Thyroid gland (tissue), 4 donors: ENCODE results near the gene COPS7A. TPM values are rescaled to one million over a fixed set of nuclear protein-coding genes. Genes with fewer than 3 reads are reported as not detected.

ENCODE experiments used
- DNase-seq, 2 donors: peaks; one replicate each; pipeline ENCODE4 v3.0.0-alpha.2; 2019
- H3K27ac ChIP-seq, 3 donors: fragments of 200-600 bp; sonication (generic); 1 replicate in 2 of 3; 2 replicates in 1 of 3; pipeline ENCODE4 v1.5.1; 2016 to 2019; ENCODE audit warnings: mild to moderate bottlenecking in 1 of 3, moderate library complexity in 1 of 3
- H3K27me3 ChIP-seq: fragments of 200-600 bp; sonication (generic); one replicate; pipeline ENCODE4 v1.5.1; 2019
- H3K36me3 ChIP-seq, 2 donors: fragments of 200-600 bp; sonication (generic); one replicate each; pipeline ENCODE4 v1.5.1; 2016 to 2019
- H3K4me1 ChIP-seq, 2 donors: fragments of 200-600 bp; sonication (generic); one replicate each; pipeline ENCODE4 v1.5.1; 2017 to 2019
- H3K4me3 ChIP-seq, 3 donors: fragments of 200-600 bp; sonication (generic); replicated peaks in 1 of 3; 1 replicate in 2 of 3; 2 replicates in 1 of 3; pipeline ENCODE4 v1.5.1; 2016; ENCODE audit warnings: mild to moderate bottlenecking in 1 of 3
- H3K9me3 ChIP-seq: fragments of 200-600 bp; sonication (generic); one replicate; pipeline ENCODE4 v1.5.1; 2017
- POLR2A ChIP-seq, 2 donors: fragments of 450-650 bp; IDR thresholded peaks; one replicate each; pipeline ENCODE4 v1.6.1; 2017; ENCODE audit warnings: antibody characterized with exemption in 2 of 2, mild to moderate bottlenecking in 2 of 2, moderate library complexity in 1 of 2
- WGBS, 2 donors: methylation state at CpG; one replicate each; pipeline ENCODE4 v1.1.5; 2017; 5-methylcytosine and 5-hydroxymethylcytosine counted together
- intact Hi-C: fragments of 100-400 bp; cut with DNase I; formaldehyde crosslinking; loops from one replicate; pipeline ENCODE4 v1.15.1; 2023
- total RNA-seq, 4 donors: library from RNA; depleted of rRNA; stranded (reverse); fragments of >200 nt; gene quantifications; one replicate each; pipeline ENCODE4 v1.2.3, GENCODE V29; 2016
- TF ChIP-seq, protein P1 (sequence below), 6 experiments: fragments of 200-600 bp in 3 of 6; fragments of 450-650 bp in 3 of 6; sonication (generic) in 3 of 6; IDR thresholded peaks; one replicate each; pipeline ENCODE4 v1.5.1; 2016 to 2019; ENCODE audit warnings: antibody characterized with exemption in 6 of 6, mild to moderate bottlenecking in 2 of 6, inconsistent platforms in 1 of 6, moderate library complexity in 1 of 6

COPS7A gene
- total RNA-seq, 4 donors from 2014 or later = 44.5 to 86.7 (median 63.1) TPM

DNA sequence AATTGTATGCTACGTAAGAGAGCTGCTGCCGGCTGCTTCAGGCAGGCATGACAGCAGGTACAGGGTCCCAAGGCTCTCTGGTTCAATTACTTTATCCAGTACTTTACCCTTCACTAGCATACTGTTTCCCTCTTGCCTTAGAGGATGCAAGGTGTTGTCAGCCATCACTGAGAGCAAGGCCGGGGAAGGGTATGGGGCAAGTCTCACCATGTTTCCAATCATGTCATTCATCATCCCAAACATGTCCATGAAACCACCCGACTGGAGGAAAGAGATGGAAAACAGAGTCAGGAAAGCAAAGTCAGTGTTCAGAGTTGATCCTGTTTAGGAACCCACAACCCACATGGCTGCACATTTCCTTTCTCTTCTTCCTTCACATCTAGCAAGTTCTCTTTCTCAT, 26.7 kb downstream of the COPS7A start:
- Histone ChIP-seq H3K27ac (no peak overlapping the region), H3K4me1 (peaks cover 4 to 16% of the 10 kb centered on the region in 2 donors), H3K27me3 (no peaks in the 10 kb centered on the region), H3K9me3 (no peaks in the 10 kb centered on the region), H3K36me3 (peaks cover 38 to 45% of the 10 kb centered on the region in 2 donors), H3K4me3 (no peak overlapping the region)
- intact Hi-C loops = no loop called here
- DNase-seq = no peak
- WGBS, 2 donors = 90 to 92% methylated on average over 3 to 4 of the region's 4 CpGs
- TF ChIP-seq, protein P1, sequence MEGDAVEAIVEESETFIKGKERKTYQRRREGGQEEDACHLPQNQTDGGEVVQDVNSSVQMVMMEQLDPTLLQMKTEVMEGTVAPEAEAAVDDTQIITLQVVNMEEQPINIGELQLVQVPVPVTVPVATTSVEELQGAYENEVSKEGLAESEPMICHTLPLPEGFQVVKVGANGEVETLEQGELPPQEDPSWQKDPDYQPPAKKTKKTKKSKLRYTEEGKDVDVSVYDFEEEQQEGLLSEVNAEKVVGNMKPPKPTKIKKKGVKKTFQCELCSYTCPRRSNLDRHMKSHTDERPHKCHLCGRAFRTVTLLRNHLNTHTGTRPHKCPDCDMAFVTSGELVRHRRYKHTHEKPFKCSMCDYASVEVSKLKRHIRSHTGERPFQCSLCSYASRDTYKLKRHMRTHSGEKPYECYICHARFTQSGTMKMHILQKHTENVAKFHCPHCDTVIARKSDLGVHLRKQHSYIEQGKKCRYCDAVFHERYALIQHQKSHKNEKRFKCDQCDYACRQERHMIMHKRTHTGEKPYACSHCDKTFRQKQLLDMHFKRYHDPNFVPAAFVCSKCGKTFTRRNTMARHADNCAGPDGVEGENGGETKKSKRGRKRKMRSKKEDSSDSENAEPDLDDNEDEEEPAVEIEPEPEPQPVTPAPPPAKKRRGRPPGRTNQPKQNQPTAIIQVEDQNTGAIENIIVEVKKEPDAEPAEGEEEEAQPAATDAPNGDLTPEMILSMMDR (IDR thresholded peaks at IDR 0.05) = no peak
- no peak for TF ChIP-seq POLR2A (IDR thresholded peaks at IDR 0.05)

DNA sequence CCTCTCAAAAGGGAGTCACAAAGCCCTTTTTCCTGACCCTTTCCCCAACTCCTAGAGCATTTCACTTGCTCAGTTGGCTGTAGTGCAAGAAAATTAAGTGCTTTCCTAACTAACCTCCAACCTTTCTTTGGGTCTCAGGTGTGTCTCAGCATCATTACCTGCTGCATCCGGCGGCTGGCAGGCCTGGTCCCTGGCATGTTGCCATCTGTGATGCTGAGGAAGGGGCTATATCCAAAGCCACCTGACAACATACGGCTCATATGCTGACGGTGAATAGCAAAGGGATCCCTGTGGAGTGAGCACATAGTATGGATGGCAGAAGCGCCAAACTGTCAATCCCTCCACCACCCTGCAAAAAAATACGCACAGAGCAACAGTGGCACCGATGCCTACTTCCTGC, 27.9 kb downstream of the COPS7A start:
- H3K27ac ChIP-seq = peak overlapping the region in 1 of 3 donors; percentile 99
- 80 to 88% methylated on average over 7 of the region's 7 CpGs for WGBS, 2 donors
- peaks cover 38 to 44% of the 10 kb centered on the region in 2 donors for H3K36me3 ChIP-seq
- no peak for DNase-seq
- intact Hi-C loops = no loop called here
- no peaks in the 10 kb centered on the region for H3K9me3 ChIP-seq
- no peak for TF ChIP-seq POLR2A (IDR thresholded peaks at IDR 0.05)
- TF ChIP-seq, protein P1 (IDR thresholded peaks at IDR 0.05) = no peak
- H3K4me1 ChIP-seq = peaks cover 4 to 16% of the 10 kb centered on the region in 2 donors
- H3K4me3 ChIP-seq = no peak overlapping the region
- no peaks in the 10 kb centered on the region for H3K27me3 ChIP-seq

DNA sequence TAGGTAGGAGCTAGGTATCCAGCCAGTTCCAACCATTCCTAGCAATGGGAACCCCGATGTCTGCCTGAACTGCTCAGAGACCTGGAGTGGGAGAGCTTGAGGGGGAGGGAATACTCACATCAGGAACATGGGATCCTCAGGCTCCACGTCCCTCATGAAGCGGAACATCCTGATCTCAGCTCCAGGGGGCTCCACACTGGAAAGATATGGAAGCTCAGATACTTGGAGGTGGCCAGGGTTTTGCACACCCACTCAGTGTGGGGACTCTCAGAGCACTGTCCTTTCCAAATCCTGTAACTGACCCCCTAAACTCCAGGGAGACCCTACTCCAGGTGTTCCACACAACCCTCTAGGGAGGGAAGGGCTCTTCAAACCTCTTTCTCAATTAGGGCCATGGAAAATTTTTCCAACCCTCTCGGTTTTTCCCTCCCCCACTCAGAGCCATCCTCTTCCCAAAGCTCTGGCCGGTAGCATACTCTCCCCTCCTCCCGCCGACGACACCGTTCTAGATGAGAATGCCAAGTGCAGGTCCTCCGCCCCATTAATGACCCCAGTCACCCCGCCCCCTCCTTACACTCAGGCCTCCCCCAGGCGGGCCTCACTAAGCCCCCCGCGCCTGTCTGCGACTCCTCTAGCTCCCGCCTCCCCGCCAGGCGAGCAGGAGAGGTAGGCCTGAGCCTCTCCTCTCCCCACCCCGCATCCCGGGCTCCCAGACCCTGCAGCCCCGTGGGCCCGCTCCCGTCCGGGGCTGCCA, 28.5 kb downstream of the COPS7A start:
- Histone ChIP-seq H3K27me3 (no peaks in the 10 kb centered on the region), H3K9me3 (no peaks in the 10 kb centered on the region), H3K36me3 (peaks cover 37 to 39% of the 10 kb centered on the region in 2 donors), H3K4me1 (peaks cover 4 to 16% of the 10 kb centered on the region in 2 donors), H3K4me3 (peak overlapping the region; percentile 63 to 96 (median 86)), H3K27ac (peak overlapping the region; percentile 98 to 99 (median 99))
- intact Hi-C loops = no loop called here
- TF ChIP-seq, protein P1 (IDR thresholded peaks at IDR 0.05) = no peak
- TF ChIP-seq POLR2A (IDR thresholded peaks at IDR 0.05) = no peak
- DNase-seq = peak; percentile 47 to 60
- 8 to 9% methylated on average over 10 to 15 of the region's 24 CpGs for WGBS, 2 donors

DNA sequence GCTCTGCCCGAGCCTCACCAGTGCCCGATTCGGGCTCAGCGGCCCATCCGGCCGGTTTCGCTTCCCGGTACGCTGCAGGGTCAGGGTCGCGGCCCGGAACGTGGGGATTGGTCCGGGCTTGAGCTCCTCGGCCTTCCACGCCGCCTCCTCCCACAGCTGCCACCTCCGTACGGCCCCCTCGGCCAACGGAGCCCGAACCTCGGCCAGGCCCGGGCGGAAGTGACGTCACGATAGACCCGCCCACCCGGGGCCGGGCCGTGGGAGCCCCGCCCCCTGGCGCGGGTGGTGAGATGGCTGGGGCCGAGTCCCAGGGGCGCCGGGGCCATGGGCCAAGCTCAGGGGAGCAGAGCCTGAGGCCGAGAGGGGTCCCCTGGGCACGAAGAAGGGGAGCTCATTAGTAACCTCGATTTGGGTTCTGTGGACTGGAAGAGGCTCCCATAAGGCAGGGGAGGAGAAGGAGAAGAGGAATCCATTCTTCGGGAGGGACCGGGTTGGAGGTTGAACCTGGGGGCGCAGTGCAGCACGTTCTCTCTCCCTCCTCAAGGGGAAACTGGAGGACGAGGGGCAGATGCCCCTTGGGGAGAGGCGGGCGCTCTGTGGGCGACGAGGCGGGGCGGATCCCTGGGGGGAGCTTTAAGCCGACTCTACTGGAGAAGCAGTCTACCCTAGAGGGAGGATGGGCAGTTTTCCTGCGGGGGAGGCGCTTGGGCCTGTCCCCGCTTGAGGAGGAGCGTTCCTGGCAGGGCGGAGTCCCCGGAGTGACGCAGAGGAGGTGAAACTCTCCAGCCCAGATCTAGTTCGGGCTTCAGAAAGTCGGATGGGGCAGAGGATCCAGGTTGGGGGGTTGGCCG, 29.3 kb downstream of the COPS7A start, which contains the start of gene MLF2:
MLF2 (minus strand) TSS at position 221 of the 851 bp plus-strand sequence. CDS start 807 bp downstream, outside the sequence.
- intact Hi-C loops = no loop called here
- Histone ChIP-seq H3K36me3 (peaks cover 29 to 31% of the 10 kb centered on the region in 2 donors), H3K27ac (peak within 1 kb of the TSS; percentile 98 to 99 (median 99)), H3K4me3 (peak within 1 kb of the TSS; percentile 63 to 96 (median 86)), H3K4me1 (peaks cover 4 to 16% of the 10 kb centered on the region in 2 donors), H3K27me3 (no peaks in the 10 kb centered on the region), H3K9me3 (no peaks in the 10 kb centered on the region)
- 0 to 1% methylated on average over 29 to 31 of the region's 62 CpGs for WGBS, 2 donors
- DNase-seq = peak; percentile 98 to 99
- peak; percentile 91 to 99 for TF ChIP-seq POLR2A (IDR thresholded peaks at IDR 0.05)
- TF ChIP-seq, protein P1 (IDR thresholded peaks at IDR 0.05) = no peak
